HFF-Myc (cell line): ENCODE results near the gene MT2A.

ENCODE experiments used
- DNase-seq: peaks from one replicate; pipeline ENCODE4 v3.0.0-alpha.2; 2011; ENCODE audit warnings: low read depth; ENCODE audit errors: extremely low read depth
- H3K4me3 ChIP-seq: replicated peaks from 2 replicates; pipeline ENCODE4 v1.5.1; 2011; ENCODE audit warnings: low read depth, mild to moderate bottlenecking, control low read depth, low read length
- TF ChIP-seq, protein P1 (sequence below): IDR thresholded peaks from 2 replicates; pipeline ENCODE4 v1.5.1; 2012; ENCODE audit warnings: mild to moderate bottlenecking, low read depth, low read length, control low read depth; ENCODE audit errors: missing control alignments

Gene MT2A

DNA sequence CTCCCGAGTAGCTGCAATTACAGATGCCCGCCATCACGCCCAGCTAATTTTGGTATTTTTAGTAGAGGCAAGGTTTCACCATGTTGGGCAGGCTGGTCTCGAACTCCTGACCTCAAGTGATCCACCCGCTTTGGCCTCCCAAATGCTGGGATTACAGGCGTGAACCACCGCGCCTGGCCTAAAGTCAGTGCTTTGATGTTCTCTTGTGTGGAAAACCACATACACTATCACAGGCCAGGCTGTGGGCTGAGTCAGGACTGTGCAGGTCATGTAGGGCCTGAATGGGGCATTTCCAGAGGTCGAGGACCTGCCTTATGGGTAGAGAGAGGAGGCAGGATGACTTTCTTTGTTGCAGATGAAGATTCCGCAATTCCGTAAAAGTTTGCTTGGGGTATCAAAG, 24.1 kb upstream of the MT2A start:
- no peak overlapping the region for H3K4me3 ChIP-seq
- DNase-seq = no peak
- TF ChIP-seq, protein P1, sequence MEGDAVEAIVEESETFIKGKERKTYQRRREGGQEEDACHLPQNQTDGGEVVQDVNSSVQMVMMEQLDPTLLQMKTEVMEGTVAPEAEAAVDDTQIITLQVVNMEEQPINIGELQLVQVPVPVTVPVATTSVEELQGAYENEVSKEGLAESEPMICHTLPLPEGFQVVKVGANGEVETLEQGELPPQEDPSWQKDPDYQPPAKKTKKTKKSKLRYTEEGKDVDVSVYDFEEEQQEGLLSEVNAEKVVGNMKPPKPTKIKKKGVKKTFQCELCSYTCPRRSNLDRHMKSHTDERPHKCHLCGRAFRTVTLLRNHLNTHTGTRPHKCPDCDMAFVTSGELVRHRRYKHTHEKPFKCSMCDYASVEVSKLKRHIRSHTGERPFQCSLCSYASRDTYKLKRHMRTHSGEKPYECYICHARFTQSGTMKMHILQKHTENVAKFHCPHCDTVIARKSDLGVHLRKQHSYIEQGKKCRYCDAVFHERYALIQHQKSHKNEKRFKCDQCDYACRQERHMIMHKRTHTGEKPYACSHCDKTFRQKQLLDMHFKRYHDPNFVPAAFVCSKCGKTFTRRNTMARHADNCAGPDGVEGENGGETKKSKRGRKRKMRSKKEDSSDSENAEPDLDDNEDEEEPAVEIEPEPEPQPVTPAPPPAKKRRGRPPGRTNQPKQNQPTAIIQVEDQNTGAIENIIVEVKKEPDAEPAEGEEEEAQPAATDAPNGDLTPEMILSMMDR = no peak

DNA sequence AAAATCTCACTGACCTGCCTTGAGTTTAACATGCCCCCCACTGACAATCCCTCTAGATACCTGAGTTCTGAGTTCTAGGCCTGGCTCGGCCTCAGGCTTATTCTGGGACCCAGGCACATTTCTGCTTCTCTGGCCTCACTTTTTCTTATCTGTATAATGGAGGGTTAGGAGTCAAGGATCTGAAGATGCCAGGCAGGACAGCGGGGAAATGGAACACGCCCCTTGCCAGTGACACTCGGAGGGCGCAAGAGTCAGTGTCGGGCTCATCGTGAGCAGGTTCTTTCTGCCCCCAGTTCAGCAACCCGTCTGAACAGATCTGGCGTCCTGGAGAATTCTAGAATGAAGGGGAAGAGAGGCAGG, 19.6 kb upstream of the MT2A start:
- TF ChIP-seq, protein P1 = no peak
- peak overlapping the region; percentile 29 for H3K4me3 ChIP-seq
- no peak for DNase-seq

DNA sequence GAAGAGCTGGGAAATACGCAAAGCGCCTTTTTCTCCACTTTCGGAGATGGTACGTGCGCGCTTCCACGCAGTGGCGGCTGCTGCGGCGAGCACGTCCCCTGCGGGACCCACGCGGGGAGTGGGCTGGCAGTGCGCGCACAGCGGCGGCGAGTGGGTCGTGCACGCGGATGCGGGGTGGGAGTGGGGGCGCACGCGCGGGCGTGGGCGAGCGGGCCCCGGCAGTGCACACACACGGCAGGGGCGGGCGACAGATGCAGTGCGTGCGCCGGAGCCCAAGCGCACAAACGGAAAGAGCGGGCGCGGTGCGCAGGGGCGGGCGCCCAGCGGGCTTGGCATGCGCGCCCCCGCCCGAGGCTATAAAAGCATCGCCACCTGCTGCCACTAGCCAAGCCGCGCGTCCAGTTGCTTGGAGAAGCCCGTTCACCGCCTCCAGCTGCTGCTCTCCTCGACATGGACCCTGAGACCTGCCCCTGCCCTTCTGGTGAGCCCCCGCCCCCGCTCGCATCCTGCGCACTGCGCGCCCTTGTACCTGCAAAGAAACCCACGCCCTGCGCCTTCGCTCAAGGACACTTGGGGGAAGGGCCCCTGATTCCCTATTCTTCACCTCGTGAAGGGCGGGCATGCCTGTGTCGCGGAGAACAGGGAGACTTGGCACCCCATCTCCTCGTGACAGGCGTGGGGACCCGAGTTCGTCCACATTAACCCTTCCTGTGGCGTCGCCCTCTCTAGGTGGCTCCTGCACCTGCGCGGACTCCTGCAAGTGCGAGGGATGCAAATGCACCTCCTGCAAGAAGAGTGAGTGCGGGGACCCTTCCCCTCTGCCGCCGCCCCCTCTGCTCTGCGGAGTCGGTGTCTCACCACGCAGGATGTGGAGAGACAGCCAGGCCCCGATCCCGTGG, 19.0 kb upstream of the MT2A start, which contains the start of gene MT3:
Gene MT3 (plus strand): TSS at position 388 of the 899 bp plus-strand sequence. CDS start 63 bp downstream, at position 451.
- TF ChIP-seq, protein P1 = no peak
- DNase-seq = no peak

DNA sequence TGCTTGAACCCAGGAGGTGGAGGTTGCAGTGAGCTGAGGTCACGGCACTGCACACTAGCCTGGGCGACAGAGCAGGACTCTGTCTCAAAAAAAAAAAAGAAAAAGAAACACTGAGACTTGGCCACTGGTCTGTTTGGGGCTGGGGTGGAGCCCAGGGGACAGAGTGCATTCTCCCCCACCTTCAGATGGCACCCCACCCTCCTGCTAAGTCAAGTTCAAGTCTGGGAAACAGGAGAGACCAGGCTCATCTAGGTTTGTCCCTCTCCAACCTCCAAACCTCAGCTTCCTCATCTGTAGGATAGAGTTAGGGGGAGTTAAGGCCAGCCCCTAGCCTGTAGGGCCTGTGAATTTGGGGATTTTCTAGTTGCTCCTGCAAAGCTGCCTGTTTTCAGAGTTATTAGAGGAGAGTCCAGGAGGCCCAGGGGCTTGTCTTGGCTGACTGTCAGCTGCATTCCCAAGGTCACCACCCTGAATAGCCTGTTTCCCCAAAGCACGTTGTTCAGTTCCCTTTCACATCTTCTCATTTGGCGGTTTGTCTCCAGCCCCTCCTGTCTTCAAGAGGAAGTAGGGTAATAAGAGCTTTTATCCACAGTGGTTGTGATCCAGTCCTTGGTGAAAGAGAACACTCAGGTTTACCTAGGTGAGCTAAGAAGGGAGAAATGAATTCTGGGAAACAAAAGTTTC, 16.9 kb upstream of the MT2A start:
- no peak overlapping the region for H3K4me3 ChIP-seq
- TF ChIP-seq, protein P1 = no peak
- no peak for DNase-seq

More for the DNA sequence above, 19.0 kb upstream of the MT2A start, which contains the start of gene MT3:
- peak within 1 kb of the TSS; percentile 29 for H3K4me3 ChIP-seq

DNA sequence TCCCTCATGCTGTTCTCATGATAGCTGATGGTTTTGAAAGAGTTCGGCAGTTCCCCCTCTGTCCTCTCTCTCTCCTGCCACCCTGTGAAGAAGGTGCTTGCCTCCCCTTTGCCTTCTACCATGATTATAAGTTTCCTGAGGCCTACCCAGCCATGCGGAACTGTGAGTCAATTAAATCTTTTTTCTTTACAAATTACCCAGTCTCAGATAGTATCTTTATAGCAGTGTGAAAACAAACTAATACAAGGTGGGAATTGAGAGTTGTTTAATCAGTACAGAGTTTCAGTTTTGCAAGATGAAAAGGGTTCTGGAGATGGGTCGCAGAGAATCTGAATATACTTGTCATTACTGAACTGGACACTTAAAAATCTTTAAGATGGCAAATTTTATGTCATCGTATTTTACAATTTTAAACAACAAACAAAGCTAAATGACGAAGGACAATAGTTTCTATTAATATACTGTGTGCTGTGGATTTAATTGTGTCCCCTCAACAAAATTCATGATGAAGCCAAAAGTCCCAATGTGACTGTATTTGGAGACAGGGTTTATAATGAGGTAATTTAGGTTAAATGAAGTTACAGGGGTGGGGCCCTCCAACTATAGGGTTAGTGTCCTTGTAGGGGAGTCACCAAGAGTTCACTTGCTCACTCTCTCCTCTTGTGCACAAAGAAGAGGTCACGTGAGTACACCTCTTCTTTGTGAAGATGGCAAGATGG, 14.7 kb upstream of the MT2A start:
- H3K4me3 ChIP-seq = no peak overlapping the region
- TF ChIP-seq, protein P1 = no peak
- no peak for DNase-seq

DNA sequence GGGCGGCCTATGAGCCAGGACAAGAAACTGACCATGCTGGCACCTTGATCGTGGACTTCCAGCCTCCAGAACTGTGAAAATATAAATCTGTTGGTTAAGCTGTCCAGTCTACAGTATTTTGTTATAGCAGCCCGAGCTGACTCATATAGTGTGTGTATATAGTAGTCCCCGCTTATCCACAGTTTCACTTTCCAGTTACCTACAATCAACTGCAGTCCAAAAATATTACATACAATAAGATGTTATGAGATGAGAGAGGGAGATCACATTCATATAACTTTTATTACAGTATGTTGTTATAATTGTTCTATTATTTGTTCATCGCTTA, 14.1 kb upstream of the MT2A start:
- TF ChIP-seq, protein P1 = no peak
- H3K4me3 ChIP-seq = no peak overlapping the region
- DNase-seq = no peak
